Trophoblast cell (in vitro differentiated cells and primary cell): ENCODE measurements around the gene MT1B.
A peak's percentile ranks its signal among the peaks of the same experiment; 100 is the strongest.
"Not testable (repeated sequence)": the region's sequence is repeated elsewhere in the genome, so short reads cannot be mapped to it uniquely, and the experiment has no call there.

ENCODE experiments used
- DNase-seq, 2 donors: peaks; one replicate each; pipeline ENCODE4 v3.0.0-alpha.2; 2016
- H2AFZ ChIP-seq: 2 replicates; pipeline ENCODE4 v1.6.1; 2013; ENCODE audit warnings: low read length, moderate library complexity, mild to moderate bottlenecking; ENCODE audit not compliant: insufficient read depth, poor library complexity
- H2AK5ac ChIP-seq: 2 replicates; pipeline ENCODE4 v1.6.1; 2013; ENCODE audit warnings: mild to moderate bottlenecking, low read length
- H2BK120ac ChIP-seq: 2 replicates; pipeline ENCODE4 v1.6.1; 2013; ENCODE audit warnings: low read length, mild to moderate bottlenecking, moderate library complexity; ENCODE audit not compliant: insufficient read depth, poor library complexity
- H2BK12ac ChIP-seq: 2 replicates; pipeline ENCODE4 v1.6.1; 2013; ENCODE audit warnings: mild to moderate bottlenecking, low read length, moderate library complexity
- H2BK5ac ChIP-seq: 2 replicates; pipeline ENCODE4 v1.6.1; 2013; ENCODE audit warnings: low read length, low read depth, moderate library complexity, mild to moderate bottlenecking; ENCODE audit not compliant: poor library complexity
- H3K14ac ChIP-seq: 2 replicates; pipeline ENCODE4 v1.6.1; 2013; ENCODE audit warnings: mild to moderate bottlenecking, low read length
- H3K18ac ChIP-seq: 2 replicates; pipeline ENCODE4 v1.6.1; 2013; ENCODE audit warnings: mild to moderate bottlenecking, low read length
- H3K23ac ChIP-seq: 2 replicates; pipeline ENCODE4 v1.6.1; 2013; ENCODE audit warnings: low read length
- H3K27ac ChIP-seq: 2 replicates; pipeline ENCODE4 v1.5.1; 2013; ENCODE audit warnings: low read depth, mild to moderate bottlenecking, inconsistent platforms, low read length, moderate library complexity
- H3K27me3 ChIP-seq: 2 replicates; pipeline ENCODE4 v1.6.1; 2013; ENCODE audit warnings: inconsistent platforms, mild to moderate bottlenecking, low read length, moderate library complexity; ENCODE audit not compliant: insufficient read depth
- H3K36me3 ChIP-seq, 2 experiments: 1 replicate in 1 of 2; 2 replicates in 1 of 2; pipeline ENCODE4 v1.6.1; 2013; ENCODE audit warnings: low read length in 2 of 2, mild to moderate bottlenecking in 2 of 2, moderate library complexity in 1 of 2; ENCODE audit not compliant: insufficient read depth in 2 of 2, control insufficient read depth in 1 of 2
- H3K4ac ChIP-seq: 2 replicates; pipeline ENCODE4 v1.6.1; 2013; ENCODE audit warnings: low read depth, mild to moderate bottlenecking, low read length, moderate library complexity
- H3K4me1 ChIP-seq, 2 experiments: 1 replicate in 1 of 2; 2 replicates in 1 of 2; pipeline ENCODE4 v1.6.1; 2013; ENCODE audit warnings: low read length in 2 of 2, mild to moderate bottlenecking in 2 of 2, moderate library complexity in 1 of 2; ENCODE audit not compliant: insufficient read depth in 2 of 2, control insufficient read depth in 1 of 2
- H3K4me2 ChIP-seq: 2 replicates; pipeline ENCODE4 v1.6.1; 2013; ENCODE audit warnings: inconsistent platforms, mild to moderate bottlenecking, low read length, moderate library complexity
- H3K4me3 ChIP-seq: 2 replicates; pipeline ENCODE4 v1.5.1; 2013; ENCODE audit warnings: mild to moderate bottlenecking, low read depth, low read length, inconsistent platforms
- H3K79me1 ChIP-seq: one replicate; pipeline ENCODE4 v1.6.1; 2013; ENCODE audit warnings: low read length
- H3K79me2 ChIP-seq: 2 replicates; pipeline ENCODE4 v1.6.1; 2013; ENCODE audit warnings: low read length, mild to moderate bottlenecking; ENCODE audit not compliant: control insufficient read depth, insufficient read depth, poor library complexity
- H3K9ac ChIP-seq: 2 replicates; pipeline ENCODE4 v1.6.1; 2013; ENCODE audit warnings: mild to moderate bottlenecking, low read length
- H3K9me3 ChIP-seq: 2 replicates; pipeline ENCODE4 v1.6.1; 2013; ENCODE audit warnings: low read depth, mild to moderate bottlenecking, control low read depth, inconsistent platforms, low read length; ENCODE audit not compliant: insufficient read depth
- H4K12ac ChIP-seq: 2 replicates; pipeline ENCODE4 v1.6.1; 2013; ENCODE audit warnings: low read depth, mild to moderate bottlenecking, low read length, moderate library complexity
- H4K8ac ChIP-seq: 2 replicates; pipeline ENCODE4 v1.6.1; 2013; ENCODE audit warnings: low read depth, mild to moderate bottlenecking, low read length, moderate library complexity
- H4K91ac ChIP-seq: one replicate; pipeline ENCODE4 v1.6.1; 2013; ENCODE audit warnings: low read depth, mild to moderate bottlenecking, low read length, moderate library complexity
- WGBS: extraction: QIAGEN DNeasy Blood & Tissue Kit; methylation state at CpG from one replicate; pipeline ENCODE4 v1.1.7; 2013; ENCODE audit warnings: missing lambda C conversion rate; ENCODE audit not compliant: insufficient read length, insufficient coverage; ENCODE audit errors: extremely low coverage; 5-methylcytosine and 5-hydroxymethylcytosine counted together

The MT1B gene

GRCh38 chr16:56658327-56658875 is 6.7 kb downstream of the MT1B start:
- peak overlapping the region; percentile 70 for H3K4me2 ChIP-seq
- H3K27me3 ChIP-seq, result peaks cover 29% of the 10 kb centered on the region

GRCh38 chr16:56662357-56663354 is 11.0 kb downstream of the MT1B start:
- H3K36me3 ChIP-seq, result no peaks in the 10 kb centered on the region
- no peak overlapping the region for H3K9ac ChIP-seq
- no CpG with 5 or more reads among the region's 48 CpGs for WGBS
- peak in 1 of 2 donors; percentile 42 for DNase-seq
- no peak overlapping the region for H3K27ac ChIP-seq
- H3K4me2 ChIP-seq, result no peak overlapping the region
- H2BK5ac ChIP-seq, result no peak overlapping the region
- H2AK5ac ChIP-seq, result no peak overlapping the region
- H3K14ac ChIP-seq, result no peak overlapping the region
- H2AFZ ChIP-seq, result no peak overlapping the region
- peaks cover under 1% of the 10 kb centered on the region for H3K79me1 ChIP-seq
- no peak overlapping the region for H4K12ac ChIP-seq
- no peak overlapping the region for H4K8ac ChIP-seq
- H3K4me1 ChIP-seq, result peaks cover 5 to 8% of the 10 kb centered on the region in 2 experiments
- no peak overlapping the region for H3K23ac ChIP-seq
- no peak overlapping the region for H4K91ac ChIP-seq
- H3K27me3 ChIP-seq, result peaks cover 56% of the 10 kb centered on the region
- H3K79me2 ChIP-seq, result no peaks in the 10 kb centered on the region
- H3K4me3 ChIP-seq, result no peak overlapping the region
- no peak overlapping the region for H3K18ac ChIP-seq
- H2BK120ac ChIP-seq, result no peak overlapping the region
- peaks cover 2% of the 10 kb centered on the region for H3K9me3 ChIP-seq
- no peak overlapping the region for H2BK12ac ChIP-seq
- no peak overlapping the region for H3K4ac ChIP-seq

More at GRCh38 chr16:56658327-56658875, 6.7 kb downstream of the MT1B start:
- Histone ChIP-seq H3K23ac (peak overlapping the region; percentile 55), H4K12ac (no peak overlapping the region), H2AK5ac (no peak overlapping the region), H3K18ac (no peak overlapping the region), H2BK120ac (no peak overlapping the region), H3K27ac (no peak overlapping the region), H3K9ac (no peak overlapping the region), H4K91ac (no peak overlapping the region), H4K8ac (no peak overlapping the region), H2BK12ac (no peak overlapping the region), H2AFZ (no peak overlapping the region), H3K4me3 (no peak overlapping the region), H3K79me2 (no peaks in the 10 kb centered on the region), H2BK5ac (no peak overlapping the region), H3K4ac (no peak overlapping the region), H3K4me1 (peaks cover 8 to 12% of the 10 kb centered on the region in 2 experiments), H3K9me3 (peaks cover 2% of the 10 kb centered on the region), H3K36me3 (no peaks in the 10 kb centered on the region), H3K14ac (no peak overlapping the region), H3K79me1 (peaks cover 2% of the 10 kb centered on the region)
- DNase-seq, result no peak
- WGBS, result no CpG with 5 or more reads among the region's 10 CpGs

GRCh38 chr16:56664506-56664905 is 12.8 kb downstream of the MT1B start:
- H2AK5ac ChIP-seq, result no peak overlapping the region
- no peak overlapping the region for H3K27ac ChIP-seq
- H4K8ac ChIP-seq, result no peak overlapping the region
- H3K18ac ChIP-seq, result no peak overlapping the region
- no peak for DNase-seq
- no peak overlapping the region for H2BK120ac ChIP-seq
- H2AFZ ChIP-seq, result no peak overlapping the region
- H4K12ac ChIP-seq, result no peak overlapping the region
- no peaks in the 10 kb centered on the region for H3K79me2 ChIP-seq
- WGBS, result no CpG with 5 or more reads among the region's 1 CpG
- H3K14ac ChIP-seq, result no peak overlapping the region
- H3K9ac ChIP-seq, result no peak overlapping the region
- H3K4me2 ChIP-seq, result no peak overlapping the region
- H3K79me1 ChIP-seq, result no peaks in the 10 kb centered on the region
- H3K23ac ChIP-seq, result no peak overlapping the region
- peaks cover 0 to 5% of the 10 kb centered on the region in 2 experiments for H3K4me1 ChIP-seq
- H3K4ac ChIP-seq, result no peak overlapping the region
- peaks cover 62% of the 10 kb centered on the region for H3K27me3 ChIP-seq
- H4K91ac ChIP-seq, result no peak overlapping the region
- H2BK12ac ChIP-seq, result no peak overlapping the region
- no peak overlapping the region for H2BK5ac ChIP-seq
- H3K36me3 ChIP-seq, result no peaks in the 10 kb centered on the region
- H3K4me3 ChIP-seq, result no peak overlapping the region
- H3K9me3 ChIP-seq, result peaks cover 4% of the 10 kb centered on the region

GRCh38 chr16:56665286-56666261 is 13.9 kb downstream of the MT1B start:
- not testable (repeated sequence) for H2BK5ac ChIP-seq, H2AFZ ChIP-seq, H3K4ac ChIP-seq, H3K36me3 ChIP-seq, H4K12ac ChIP-seq, H4K91ac ChIP-seq, H3K23ac ChIP-seq, H3K4me3 ChIP-seq, H2BK120ac ChIP-seq, H3K4me2 ChIP-seq, DNase-seq, H3K27ac ChIP-seq, H2AK5ac ChIP-seq, H2BK12ac ChIP-seq, H3K9me3 ChIP-seq, H3K79me2 ChIP-seq, H3K14ac ChIP-seq, H3K79me1 ChIP-seq, H3K9ac ChIP-seq, H4K8ac ChIP-seq, H3K4me1 ChIP-seq, H3K18ac ChIP-seq
- WGBS, result no CpG with 5 or more reads among the region's 8 CpGs
- H3K27me3 ChIP-seq, result peaks cover 71% of the 10 kb centered on the region
